Measurements from ENCODE around the gene GOLGA6D. TPM values are rescaled to one million over a fixed set of nuclear protein-coding genes. Genes with fewer than 3 reads are reported as not detected.
"Not testable (repeated sequence)": the region's sequence is repeated elsewhere in the genome, so short reads cannot be mapped to it uniquely, and the experiment has no call there.

Gene GOLGA6D
- total RNA-seq, 1 experiment from 2014 or later = not detected

- Histone ChIP-seq H3K9me3 (replicated peaks) (no peaks in the 10 kb centered on the region), H3K36me3 (no peaks in the 10 kb centered on the region), H3K27ac (no peak overlapping the region), H3K4me1 (no peaks in the 10 kb centered on the region), H3K27me3 (peaks cover 10% of the 10 kb centered on the region), H3K4me3 (no peak overlapping the region)
- DNase-seq = no peak
Measured at GRCh38 chr15:75309711-75310110, 27.1 kb downstream of the GOLGA6D start.

GRCh38 chr15:75312548-75312947, 29.9 kb downstream of the GOLGA6D start:
- not testable (repeated sequence) for H3K4me1 ChIP-seq, DNase-seq

GRCh38 chr15:75313116-75313845, 30.6 kb downstream of the GOLGA6D start:
- Histone ChIP-seq H3K36me3 (no peaks in the 10 kb centered on the region), H3K4me3 (no peak overlapping the region), H3K4me1 (no peaks in the 10 kb centered on the region), H3K27me3 (no peaks in the 10 kb centered on the region; the same call in 1 of the 2 replicates), H3K9me3 (replicated peaks) (no peaks in the 10 kb centered on the region), H3K27ac (no peak overlapping the region)
- no peak for DNase-seq

More at GRCh38 chr15:75312548-75312947, 29.9 kb downstream of the GOLGA6D start:
- not testable (repeated sequence) for H3K27ac ChIP-seq; H3K4me3 ChIP-seq; H3K27me3 ChIP-seq; H3K36me3 ChIP-seq; H3K9me3 ChIP-seq (replicated peaks)

- no peak overlapping the region for H3K27ac ChIP-seq
Measured at GRCh38 chr15:75314552-75315290, 32.1 kb downstream of the GOLGA6D start.

GRCh38 chr15:75319231-75319897, 36.7 kb downstream of the GOLGA6D start:
- H3K27me3 ChIP-seq; H3K27ac ChIP-seq; H3K4me3 ChIP-seq; H3K4me1 ChIP-seq; DNase-seq; H3K36me3 ChIP-seq; H3K9me3 ChIP-seq (replicated peaks): not testable (repeated sequence)

More at GRCh38 chr15:75314552-75315290, 32.1 kb downstream of the GOLGA6D start:
- Histone ChIP-seq H3K27me3 (no peaks in the 10 kb centered on the region; the same call in 1 of the 2 replicates), H3K4me3 (no peak overlapping the region), H3K9me3 (replicated peaks) (no peaks in the 10 kb centered on the region), H3K4me1 (no peaks in the 10 kb centered on the region), H3K36me3 (no peaks in the 10 kb centered on the region)
- no peak for DNase-seq

GRCh38 chr15:75321711-75322110, 39.1 kb downstream of the GOLGA6D start:
- Histone ChIP-seq H3K9me3 (replicated peaks) (no peaks in the 10 kb centered on the region), H3K4me1 (no peaks in the 10 kb centered on the region), H3K27ac (no peak overlapping the region), H3K36me3 (no peaks in the 10 kb centered on the region), H3K27me3 (no peaks in the 10 kb centered on the region), H3K4me3 (no peak overlapping the region)
- no peak for DNase-seq

GRCh38 chr15:75325922-75326321, 43.3 kb downstream of the GOLGA6D start:
- Histone ChIP-seq H3K36me3 (no peaks in the 10 kb centered on the region), H3K4me1 (peaks cover 8% of the 10 kb centered on the region), H3K9me3 (replicated peaks) (no peaks in the 10 kb centered on the region), H3K4me3 (no peak overlapping the region), H3K27ac (no peak overlapping the region), H3K27me3 (no peaks in the 10 kb centered on the region)
- no peak for DNase-seq

GRCh38 chr15:75327005-75327404, 44.4 kb downstream of the GOLGA6D start:
- no peak for DNase-seq
- Histone ChIP-seq H3K4me1 (peaks cover 8% of the 10 kb centered on the region), H3K9me3 (replicated peaks) (no peaks in the 10 kb centered on the region)

DNA sequence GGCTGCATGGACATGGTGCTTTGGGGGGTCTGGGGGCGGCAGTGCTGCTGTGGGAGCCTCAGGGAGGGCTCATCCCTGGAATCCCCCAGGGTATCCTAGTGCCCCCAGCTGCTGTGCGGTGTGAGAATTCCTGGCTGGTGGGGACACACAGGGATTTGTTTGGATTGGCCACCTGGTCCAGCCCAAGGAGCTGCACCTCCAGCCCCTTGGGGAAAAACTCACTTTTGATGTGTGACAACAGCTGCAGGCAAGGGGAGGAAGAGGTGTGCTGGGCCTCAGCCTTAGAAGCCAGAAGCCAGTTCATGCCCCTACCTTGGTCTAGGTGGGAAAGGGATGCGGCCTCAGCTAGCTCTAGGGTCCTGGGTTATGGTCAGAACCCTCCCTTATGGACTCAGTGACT, 44.9 kb downstream of the GOLGA6D start:
- peaks cover 8% of the 10 kb centered on the region for H3K4me1 ChIP-seq
- no peaks in the 10 kb centered on the region for H3K36me3 ChIP-seq
- no peak overlapping the region for H3K4me3 ChIP-seq
- H3K27me3 ChIP-seq = no peaks in the 10 kb centered on the region
- peak; percentile 60 to 78 for DNase-seq
- H3K27ac ChIP-seq = no peak overlapping the region
- no peaks in the 10 kb centered on the region for H3K9me3 ChIP-seq (replicated peaks)

More at GRCh38 chr15:75327005-75327404, 44.4 kb downstream of the GOLGA6D start:
- H3K36me3 ChIP-seq = no peaks in the 10 kb centered on the region
- no peak overlapping the region for H3K27ac ChIP-seq
- no peak overlapping the region for H3K4me3 ChIP-seq
- no peaks in the 10 kb centered on the region for H3K27me3 ChIP-seq

DNA sequence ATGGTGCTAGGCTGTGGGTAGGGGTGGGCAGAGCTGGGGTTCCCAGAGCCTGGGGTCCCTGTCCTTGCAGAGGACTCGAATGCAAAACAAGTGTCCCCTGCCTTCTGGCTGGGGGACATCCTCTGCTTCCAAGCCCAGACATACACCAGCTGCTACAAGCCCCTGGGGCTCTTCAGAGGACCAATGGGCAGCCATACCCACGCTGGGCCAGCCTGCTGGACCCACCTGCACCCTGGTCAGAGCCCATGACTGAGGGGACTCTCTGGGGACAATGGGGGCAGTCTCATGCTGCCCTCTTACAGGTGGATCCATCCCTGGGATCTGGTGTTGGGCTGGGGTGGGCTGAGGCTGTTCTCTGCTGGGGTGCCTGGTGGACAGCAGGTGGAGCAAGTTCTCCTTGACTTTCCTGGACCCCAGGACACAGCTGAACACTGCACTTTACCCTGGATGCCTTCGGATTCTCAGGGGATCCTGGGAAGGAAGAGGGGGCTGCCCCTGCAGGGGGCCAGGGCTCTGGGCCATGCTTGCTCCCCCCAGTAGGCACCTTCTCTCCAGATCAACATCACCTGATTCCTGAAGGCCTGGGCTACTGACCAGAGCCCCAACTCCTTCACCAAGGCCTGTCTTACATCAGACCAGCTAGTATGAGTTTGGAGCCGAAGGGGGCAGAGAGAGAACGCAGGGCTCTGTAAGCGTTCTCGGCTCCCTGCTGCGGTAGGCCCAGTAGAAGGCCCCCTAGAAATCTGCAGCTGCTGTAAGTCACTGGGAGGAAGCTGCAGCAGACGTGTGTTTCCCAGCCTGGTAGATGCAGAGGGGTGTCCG, 46.1 kb downstream of the GOLGA6D start:
- H3K27me3 ChIP-seq = no peaks in the 10 kb centered on the region
- no peak overlapping the region for H3K27ac ChIP-seq
- no peaks in the 10 kb centered on the region for H3K9me3 ChIP-seq (replicated peaks)
- no peak overlapping the region for H3K4me3 ChIP-seq
- no peak for DNase-seq
- peaks cover 8% of the 10 kb centered on the region for H3K4me1 ChIP-seq
- H3K36me3 ChIP-seq = no peaks in the 10 kb centered on the region

DNA sequence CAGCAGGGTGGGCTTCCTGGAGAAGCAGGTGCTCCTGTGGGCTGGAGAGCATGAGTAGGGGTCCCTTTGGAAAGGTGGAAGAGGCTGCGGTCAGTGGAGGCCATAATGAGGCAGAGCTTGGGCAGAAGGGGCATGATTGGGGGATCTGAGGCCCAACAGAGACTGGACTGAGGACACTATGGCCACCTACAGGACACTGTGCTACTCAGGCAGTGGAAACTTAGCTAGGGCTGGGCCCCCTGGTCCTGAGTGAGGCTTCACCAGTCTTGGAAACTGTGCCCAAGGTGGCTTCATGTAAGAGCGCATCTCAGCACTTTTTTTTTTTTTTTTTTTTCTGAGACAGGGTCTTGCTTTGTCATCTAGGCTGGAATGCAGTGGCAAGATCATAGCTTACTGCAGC, 46.9 kb downstream of the GOLGA6D start:
- no peak overlapping the region for H3K4me3 ChIP-seq
- H3K27me3 ChIP-seq = no peaks in the 10 kb centered on the region
- peaks cover 8% of the 10 kb centered on the region for H3K4me1 ChIP-seq
- no peak for DNase-seq
- no peak overlapping the region for H3K27ac ChIP-seq
- H3K9me3 ChIP-seq (replicated peaks) = no peaks in the 10 kb centered on the region
- no peaks in the 10 kb centered on the region for H3K36me3 ChIP-seq

DNA sequence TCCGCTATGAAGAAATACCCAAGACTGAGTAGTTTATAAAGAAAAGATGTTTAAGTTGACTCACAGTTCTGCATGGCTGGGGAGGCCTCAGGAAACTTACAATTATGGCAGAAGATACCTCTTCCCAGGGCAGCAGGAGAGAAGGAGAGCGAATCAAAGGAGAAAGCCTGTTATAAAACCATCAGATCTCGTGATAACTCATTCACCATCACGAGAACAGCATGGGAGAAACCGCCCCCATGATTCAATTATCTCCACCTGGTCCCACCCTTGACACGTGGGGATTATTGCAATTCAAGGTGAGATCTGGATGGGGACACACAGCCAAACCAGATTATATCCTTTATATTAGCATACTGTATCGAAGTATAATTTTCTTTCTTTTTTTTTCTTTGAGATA, 49.5 kb downstream of the GOLGA6D start:
- not testable (repeated sequence) for H3K36me3 ChIP-seq; H3K4me3 ChIP-seq; H3K27me3 ChIP-seq; H3K9me3 ChIP-seq (replicated peaks); DNase-seq; H3K27ac ChIP-seq
- peaks cover 14% of the 10 kb centered on the region for H3K4me1 ChIP-seq

DNA sequence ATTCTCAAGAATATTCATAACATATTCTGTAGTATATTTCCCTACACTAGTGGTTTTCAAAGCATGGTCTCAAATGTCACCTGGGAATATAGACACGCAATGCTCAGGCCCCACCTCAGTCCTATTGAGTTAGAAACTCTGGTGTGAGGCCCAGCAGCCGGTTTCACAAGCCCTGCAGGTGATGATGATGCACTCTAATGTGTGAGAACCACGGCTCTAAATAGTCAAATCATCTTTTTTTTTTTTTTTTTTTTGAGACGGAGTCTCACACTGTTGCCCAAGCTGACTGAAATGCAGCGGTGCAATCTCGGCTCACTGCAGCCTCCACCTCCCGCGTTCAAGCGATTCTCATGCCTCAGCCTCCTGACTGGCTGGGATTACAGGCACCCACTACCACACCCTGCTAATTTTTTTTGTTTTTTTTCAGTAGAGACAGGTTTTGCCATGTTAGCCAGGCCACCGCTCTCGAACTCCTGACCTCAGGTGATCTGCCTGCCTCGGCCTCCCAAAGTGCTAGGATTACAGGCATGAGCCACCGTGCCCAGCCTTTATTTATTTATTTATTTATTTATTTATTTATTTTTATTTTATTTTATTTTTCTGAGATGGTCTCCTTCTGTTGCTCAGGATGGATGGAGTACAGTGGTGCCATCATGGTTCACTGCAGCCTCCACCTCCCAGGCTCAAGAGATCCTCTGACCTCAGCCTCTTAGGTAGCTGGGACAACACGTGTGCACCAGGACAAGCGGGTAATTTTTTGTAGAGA, 51.2 kb downstream of the GOLGA6D start:
- not testable (repeated sequence) for H3K4me3 ChIP-seq; H3K27ac ChIP-seq; DNase-seq; H3K9me3 ChIP-seq (replicated peaks); H3K36me3 ChIP-seq; H3K4me1 ChIP-seq; H3K27me3 ChIP-seq

- Histone ChIP-seq H3K27me3 (no peaks in the 10 kb centered on the region), H3K4me1 (peaks cover 7% of the 10 kb centered on the region; the same call in 1 of the 2 replicates), H3K9me3 (replicated peaks) (no peaks in the 10 kb centered on the region), H3K36me3 (no peaks in the 10 kb centered on the region), H3K4me3 (peak overlapping the region; percentile 82), H3K27ac (peak overlapping the region; percentile 65)
- no peak for DNase-seq
Measured at GRCh38 chr15:75335313-75335704, 52.7 kb downstream of the GOLGA6D start.
